OCI-LY3 (cell line): ENCODE results near the gene PARD3.

Experiments
- EZH2phosphoT487 ChIP-seq: fragments of 200-600 bp; shearing (Covaris generic); IDR thresholded peaks from 2 replicates; pipeline ENCODE4 v1.6.1; 2018; ENCODE audit warnings: antibody characterized with exemption, mixed run types, low read depth
- TF ChIP-seq, protein P1 (sequence below): fragments of 200-600, 300-600 bp; sonication (generic); IDR thresholded peaks from 2 replicates; pipeline ENCODE4 v1.5.1; 2014; ENCODE audit warnings: antibody characterized with exemption, low read length, low read depth

DNA sequence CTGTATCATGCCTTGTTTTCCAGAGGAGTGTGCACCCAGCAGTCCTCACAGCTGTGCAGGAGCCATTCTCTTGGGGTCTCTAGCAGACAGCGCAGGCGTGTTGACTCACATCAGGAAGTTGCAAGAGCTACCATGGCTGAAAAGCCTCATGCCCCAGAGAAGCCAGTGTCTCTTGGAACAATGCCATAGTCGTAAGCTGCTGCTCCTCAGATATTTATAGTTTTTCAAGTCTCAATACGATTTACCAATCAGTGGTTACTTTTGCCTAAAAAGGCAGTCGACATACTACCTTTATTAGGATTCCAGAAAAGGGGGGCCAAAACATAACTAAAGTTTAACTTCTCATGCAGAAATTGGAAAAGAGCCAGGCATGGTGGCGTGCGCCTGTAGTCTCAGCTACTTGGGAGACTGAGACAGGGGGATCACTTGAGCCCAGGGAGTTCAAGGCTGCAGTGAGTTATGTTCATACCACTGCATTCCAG is 407.7 kb downstream of the PARD3 start:
- TF ChIP-seq, protein P1, sequence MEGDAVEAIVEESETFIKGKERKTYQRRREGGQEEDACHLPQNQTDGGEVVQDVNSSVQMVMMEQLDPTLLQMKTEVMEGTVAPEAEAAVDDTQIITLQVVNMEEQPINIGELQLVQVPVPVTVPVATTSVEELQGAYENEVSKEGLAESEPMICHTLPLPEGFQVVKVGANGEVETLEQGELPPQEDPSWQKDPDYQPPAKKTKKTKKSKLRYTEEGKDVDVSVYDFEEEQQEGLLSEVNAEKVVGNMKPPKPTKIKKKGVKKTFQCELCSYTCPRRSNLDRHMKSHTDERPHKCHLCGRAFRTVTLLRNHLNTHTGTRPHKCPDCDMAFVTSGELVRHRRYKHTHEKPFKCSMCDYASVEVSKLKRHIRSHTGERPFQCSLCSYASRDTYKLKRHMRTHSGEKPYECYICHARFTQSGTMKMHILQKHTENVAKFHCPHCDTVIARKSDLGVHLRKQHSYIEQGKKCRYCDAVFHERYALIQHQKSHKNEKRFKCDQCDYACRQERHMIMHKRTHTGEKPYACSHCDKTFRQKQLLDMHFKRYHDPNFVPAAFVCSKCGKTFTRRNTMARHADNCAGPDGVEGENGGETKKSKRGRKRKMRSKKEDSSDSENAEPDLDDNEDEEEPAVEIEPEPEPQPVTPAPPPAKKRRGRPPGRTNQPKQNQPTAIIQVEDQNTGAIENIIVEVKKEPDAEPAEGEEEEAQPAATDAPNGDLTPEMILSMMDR = no peak
- TF ChIP-seq EZH2phosphoT487 = no peak
